CD4-positive, alpha-beta T cell treated with Interleukin-6 at 100 ng/mL for 8 hours (primary cell): ENCODE results near the gene LINC01488.

ENCODE experiments used
- DNase-seq: peaks from one replicate; pipeline ENCODE4 v3.0.0-alpha.2; 2020; ENCODE audit warnings: mixed read lengths, low spot score

The LINC01488 gene

GRCh38 chr11:69481393-69481844 is at the start of gene LINC01488:
TSS of gene LINC01488 (plus strand) at chr11:69481663.
- DNase-seq, result no peak

- no peak for DNase-seq
Observed at GRCh38 chr11:69431893-69432738, 49.3 kb upstream of the LINC01488 start.

GRCh38 chr11:69433741-69434140 is 47.7 kb upstream of the LINC01488 start:
- DNase-seq, result no peak

GRCh38 chr11:69434471-69434931 is 47.0 kb upstream of the LINC01488 start:
- DNase-seq, result no peak

GRCh38 chr11:69435161-69435986 is 46.1 kb upstream of the LINC01488 start:
- no peak for DNase-seq

- no peak for DNase-seq
Observed at GRCh38 chr11:69436041-69436982, 45.2 kb upstream of the LINC01488 start.

- no peak for DNase-seq
Observed at GRCh38 chr11:69437001-69437875, 44.2 kb upstream of the LINC01488 start.

- DNase-seq, result no peak
Observed at GRCh38 chr11:69437876-69438205, 43.6 kb upstream of the LINC01488 start.

- no peak for DNase-seq
Observed at GRCh38 chr11:69438286-69438920, 43.1 kb upstream of the LINC01488 start.

GRCh38 chr11:69439127-69439526 is 42.3 kb upstream of the LINC01488 start:
- DNase-seq, result no peak

GRCh38 chr11:69439651-69440464 is 41.6 kb upstream of the LINC01488 start:
- DNase-seq, result no peak

- no peak for DNase-seq
Observed at GRCh38 chr11:69440876-69441275, 40.6 kb upstream of the LINC01488 start.

- no peak for DNase-seq
Observed at GRCh38 chr11:69442012-69442806, 39.3 kb upstream of the LINC01488 start.

- no peak for DNase-seq
Observed at GRCh38 chr11:69442807-69443137, 38.7 kb upstream of the LINC01488 start.

GRCh38 chr11:69443138-69443967 is 38.1 kb upstream of the LINC01488 start:
- peak; percentile 64 for DNase-seq

- no peak for DNase-seq
Observed at GRCh38 chr11:69443968-69444364, 37.5 kb upstream of the LINC01488 start.

- DNase-seq, result no peak
Observed at GRCh38 chr11:69444381-69445130, 36.9 kb upstream of the LINC01488 start.
